ENCODE measurements around the gene CYP3A7.
"Not testable (repeated sequence)": the region's sequence is repeated elsewhere in the genome, so short reads cannot be mapped to it uniquely, and the experiment has no call there.

Gene CYP3A7

GRCh38 chr7:99667179-99667578 is 67.8 kb downstream of the CYP3A7 start:
- DNase-seq (no peak), ATAC-seq (no peak)

- ATAC-seq: no peak
These were observed 69.0 kb downstream of the CYP3A7 start for GRCh38 chr7:99666013-99666395.

GRCh38 chr7:99665312-99666012 is 69.5 kb downstream of the CYP3A7 start:
- no peak for DNase-seq
- peak; percentile 82 for ATAC-seq

More at GRCh38 chr7:99666013-99666395, 69.0 kb downstream of the CYP3A7 start:
- no peak for DNase-seq

GRCh38 chr7:99657879-99658278 is 77.1 kb downstream of the CYP3A7 start:
- DNase-seq, ATAC-seq: not testable (repeated sequence)

All from stimulated activated naive CD8-positive, alpha-beta T cell treated with anti-CD3 and anti-CD28 coated beads, Interleukin-15, Interleukin-2, amounts not matched to agents 100 U/mL and 50 U/mL, for 24 hours (primary cell).